PC-3 (cell line): Measurements from ENCODE around the gene CAMTA1. TPM values are rescaled to one million over a fixed set of nuclear protein-coding genes. Genes with fewer than 3 reads are reported as not detected.

Experiments used
- ATAC-seq: fragments of 200-7000 bp; cut with Tn5 transposase; 2 replicates; pipeline ENCODE4 v1.9.1; 2020; ENCODE audit warnings: mild to moderate bottlenecking, moderate library complexity
- BruUV-seq: library from RNA; stranded (reverse); fragments of 400-500 nt; replicated peaks from 2 replicates; lab custom pipeline; 2021; lab: Mats Ljungman, UMichigan
- CTCF ChIA-PET: fragments of 300-600 bp; sonication (Branson Sonifier 250); formaldehyde crosslinking; loops from one replicate; lab custom pipeline; 2022; ENCODE audit warnings: antibody characterized with exemption; lab: Charles Lee
- POLR2A ChIA-PET: fragments of 300-600 bp; sonication (Branson Sonifier 250); formaldehyde crosslinking; loops from one replicate; lab custom pipeline; 2022; ENCODE audit warnings: antibody characterized with exemption; ENCODE audit not compliant: unreplicated experiment; lab: Charles Lee
- DNase-seq: peaks from one replicate; pipeline ENCODE4 v3.0.0-alpha.2; 2015
- H2AFZ ChIP-seq: fragments of 300-600 bp; sonication (generic); 2 replicates; pipeline ENCODE4 v1.6.0; 2016; ENCODE audit warnings: antibody characterized with exemption, low read length
- H3F3A ChIP-seq: fragments of 300-600 bp; sonication (generic); one replicate; pipeline ENCODE4 v1.6.0; 2017; ENCODE audit warnings: antibody characterized with exemption, low read length, control low read depth, mild to moderate bottlenecking; ENCODE audit not compliant: unreplicated experiment
- H3K27ac ChIP-seq: fragments of 300-600 bp; sonication (generic); 2 replicates; pipeline ENCODE4 v1.5.1; 2016; ENCODE audit warnings: mild to moderate bottlenecking, low read length
- H3K27me3 ChIP-seq: fragments of 300-600 bp; sonication (generic); 2 replicates; pipeline ENCODE4 v1.6.1; 2016; ENCODE audit warnings: low read length, mixed read lengths
- H3K36me3 ChIP-seq: fragments of 300-600 bp; sonication (generic); 2 replicates; pipeline ENCODE4 v1.6.1; 2016; ENCODE audit warnings: low read depth, mixed run types, low read length, mixed read lengths
- H3K4me1 ChIP-seq: fragments of 300-600 bp; sonication (generic); 2 replicates; pipeline ENCODE4 v1.5.1; 2016; ENCODE audit warnings: low read length; ENCODE audit not compliant: insufficient read depth
- H3K4me2 ChIP-seq: fragments of 300-600 bp; sonication (generic); 2 replicates; pipeline ENCODE4 v1.6.0; 2016; ENCODE audit warnings: low read length
- H3K4me3 ChIP-seq: fragments of 300-600 bp; sonication (generic); 2 replicates; pipeline ENCODE4 v1.5.1; 2016; ENCODE audit warnings: mild to moderate bottlenecking, low read length, mixed read lengths
- H3K79me2 ChIP-seq: fragments of 300-600 bp; sonication (generic); 2 replicates; pipeline ENCODE4 v1.6.1; 2017; ENCODE audit warnings: low read length, mixed read lengths
- H3K9ac ChIP-seq: fragments of 300-600 bp; sonication (generic); 2 replicates; pipeline ENCODE4 v1.6.0; 2016; ENCODE audit warnings: mild to moderate bottlenecking, low read length
- H3K9me2 ChIP-seq: fragments of 300-600 bp; sonication (generic); replicated peaks from 2 replicates; pipeline ENCODE4 v1.6.1; 2016; ENCODE audit warnings: mixed run types, low read length, mixed read lengths
- H3K9me3 ChIP-seq: fragments of 300-600 bp; sonication (generic); 2 replicates; pipeline ENCODE4 v1.6.1; 2016; ENCODE audit warnings: low read length, mixed read lengths
- H4K20me1 ChIP-seq: fragments of 300-600 bp; sonication (generic); 2 replicates; pipeline ENCODE4 v1.6.1; 2016; ENCODE audit warnings: low read length, mixed read lengths
- EZH2 ChIP-seq: fragments of 300-600 bp; sonication (generic); IDR thresholded peaks from one replicate; pipeline ENCODE4 v1.6.1; 2017; ENCODE audit warnings: antibody characterized with exemption, mild to moderate bottlenecking, low read length; ENCODE audit not compliant: unreplicated experiment
- EZH2phosphoT487 ChIP-seq: fragments of 300-600 bp; sonication (generic); IDR thresholded peaks from 2 replicates; pipeline ENCODE4 v1.6.1; 2018; ENCODE audit warnings: mild to moderate bottlenecking, antibody characterized with exemption, low read length, borderline replicate concordance
- intact Hi-C: fragments of 100-400 bp; cut with micrococcal nuclease; formaldehyde crosslinking; loops from 2 replicates; pipeline ENCODE4 v1.9.0; 2023
- total RNA-seq: library from RNA; depleted of rRNA; stranded (reverse); fragments of >200 nt; gene quantifications from 2 replicates; pipeline ENCODE4 v1.2.3, GENCODE V29; 2014
- TF ChIP-seq, protein P1 (sequence below): fragments of 300-600 bp; sonication (generic); conservative IDR thresholded peaks from 2 replicates; pipeline ENCODE4 v1.5.1; 2017; ENCODE audit warnings: antibody characterized with exemption, low read depth, mild to moderate bottlenecking, low read length

Gene CAMTA1
- total RNA-seq, 1 experiment from 2014 or later = 40.8 TPM

DNA sequence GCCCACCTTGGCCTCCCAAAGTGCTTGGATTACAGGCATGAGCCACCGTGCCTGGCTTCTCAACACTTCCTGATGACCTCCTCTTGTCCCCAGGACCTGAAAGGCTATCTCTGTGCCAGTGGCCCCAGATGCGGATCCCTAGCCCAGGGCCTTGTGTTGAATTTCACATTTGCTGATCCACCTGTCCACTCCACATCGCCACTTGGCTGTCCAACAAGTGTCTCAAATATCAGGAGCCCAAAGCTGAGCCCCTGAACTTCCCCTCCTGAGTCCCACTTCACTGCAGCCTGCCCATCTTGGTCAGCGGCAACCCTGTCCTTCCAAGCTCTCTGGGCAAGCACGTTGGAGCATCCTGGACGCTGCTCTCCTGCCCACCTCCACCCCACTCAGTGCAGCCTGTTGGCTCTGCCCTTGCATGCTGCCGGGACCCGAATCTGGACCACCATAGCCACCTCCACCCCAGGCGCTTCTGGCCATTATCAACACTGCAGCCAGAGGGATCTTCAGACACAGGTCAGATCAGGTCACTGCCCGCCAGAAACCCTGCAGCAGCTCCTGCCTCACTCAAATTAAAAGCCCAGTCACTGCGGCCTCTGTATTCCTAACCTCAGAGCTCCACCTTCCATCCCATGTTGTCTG lies 633.3 kb downstream of the CAMTA1 start:
- ChIA-PET POLR2A (no interaction called here), CTCF (no interaction called here)
- no peaks in the 10 kb centered on the region for H4K20me1 ChIP-seq
- H3K9ac ChIP-seq = no peak overlapping the region
- H2AFZ ChIP-seq = no peak overlapping the region
- no peaks in the 10 kb centered on the region for H3K4me1 ChIP-seq
- intact Hi-C loops = no loop called here
- no peaks in the 10 kb centered on the region for H3K9me2 ChIP-seq
- H3K36me3 ChIP-seq = no peaks in the 10 kb centered on the region
- no peak overlapping the region for H3K4me2 ChIP-seq
- H3K4me3 ChIP-seq = no peak overlapping the region
- ATAC-seq = no peak
- H3K27ac ChIP-seq = no peak overlapping the region
- no TSS peak for BruUV-seq
- H3F3A ChIP-seq = no peaks in the 10 kb centered on the region
- no peaks in the 10 kb centered on the region for H3K79me2 ChIP-seq
- no peak for DNase-seq
- H3K9me3 ChIP-seq = no peaks in the 10 kb centered on the region
- H3K27me3 ChIP-seq = no peaks in the 10 kb centered on the region
- TF ChIP-seq EZH2 (no peak), EZH2phosphoT487 (no peak)
- TF ChIP-seq, protein P1, sequence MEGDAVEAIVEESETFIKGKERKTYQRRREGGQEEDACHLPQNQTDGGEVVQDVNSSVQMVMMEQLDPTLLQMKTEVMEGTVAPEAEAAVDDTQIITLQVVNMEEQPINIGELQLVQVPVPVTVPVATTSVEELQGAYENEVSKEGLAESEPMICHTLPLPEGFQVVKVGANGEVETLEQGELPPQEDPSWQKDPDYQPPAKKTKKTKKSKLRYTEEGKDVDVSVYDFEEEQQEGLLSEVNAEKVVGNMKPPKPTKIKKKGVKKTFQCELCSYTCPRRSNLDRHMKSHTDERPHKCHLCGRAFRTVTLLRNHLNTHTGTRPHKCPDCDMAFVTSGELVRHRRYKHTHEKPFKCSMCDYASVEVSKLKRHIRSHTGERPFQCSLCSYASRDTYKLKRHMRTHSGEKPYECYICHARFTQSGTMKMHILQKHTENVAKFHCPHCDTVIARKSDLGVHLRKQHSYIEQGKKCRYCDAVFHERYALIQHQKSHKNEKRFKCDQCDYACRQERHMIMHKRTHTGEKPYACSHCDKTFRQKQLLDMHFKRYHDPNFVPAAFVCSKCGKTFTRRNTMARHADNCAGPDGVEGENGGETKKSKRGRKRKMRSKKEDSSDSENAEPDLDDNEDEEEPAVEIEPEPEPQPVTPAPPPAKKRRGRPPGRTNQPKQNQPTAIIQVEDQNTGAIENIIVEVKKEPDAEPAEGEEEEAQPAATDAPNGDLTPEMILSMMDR = no peak

DNA sequence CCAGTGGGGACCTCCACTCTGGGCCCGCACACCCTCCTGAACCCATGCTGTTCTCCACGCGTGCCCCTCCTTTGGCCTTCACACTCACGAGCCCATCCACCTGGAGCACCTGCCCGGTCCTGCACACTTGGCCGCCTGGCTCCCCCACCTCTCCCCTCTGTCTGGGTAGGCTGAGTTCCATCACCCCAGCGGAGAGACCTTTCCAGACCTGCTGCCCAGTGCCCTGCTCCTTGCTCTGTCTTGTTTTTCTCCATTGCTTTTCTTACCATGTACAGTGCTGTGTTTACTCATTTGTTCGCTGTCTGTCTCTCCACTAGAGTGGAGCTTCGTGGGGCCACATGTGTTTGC lies 634.8 kb downstream of the CAMTA1 start:
- Histone ChIP-seq H3K27me3 (no peaks in the 10 kb centered on the region), H3K4me1 (no peaks in the 10 kb centered on the region), H3K36me3 (no peaks in the 10 kb centered on the region), H4K20me1 (no peaks in the 10 kb centered on the region), H3K27ac (no peak overlapping the region), H3K9me3 (no peaks in the 10 kb centered on the region), H3K9ac (no peak overlapping the region), H3K4me2 (no peak overlapping the region), H3K4me3 (no peak overlapping the region), H2AFZ (no peak overlapping the region), H3K9me2 (no peaks in the 10 kb centered on the region), H3K79me2 (no peaks in the 10 kb centered on the region), H3F3A (no peaks in the 10 kb centered on the region)
- DNase-seq = no peak
- intact Hi-C loops = no loop called here
- TF ChIP-seq, protein P1 = no peak
- ChIA-PET POLR2A (no interaction called here), CTCF (no interaction called here)
- ATAC-seq = no peak
- no TSS peak for BruUV-seq

DNA sequence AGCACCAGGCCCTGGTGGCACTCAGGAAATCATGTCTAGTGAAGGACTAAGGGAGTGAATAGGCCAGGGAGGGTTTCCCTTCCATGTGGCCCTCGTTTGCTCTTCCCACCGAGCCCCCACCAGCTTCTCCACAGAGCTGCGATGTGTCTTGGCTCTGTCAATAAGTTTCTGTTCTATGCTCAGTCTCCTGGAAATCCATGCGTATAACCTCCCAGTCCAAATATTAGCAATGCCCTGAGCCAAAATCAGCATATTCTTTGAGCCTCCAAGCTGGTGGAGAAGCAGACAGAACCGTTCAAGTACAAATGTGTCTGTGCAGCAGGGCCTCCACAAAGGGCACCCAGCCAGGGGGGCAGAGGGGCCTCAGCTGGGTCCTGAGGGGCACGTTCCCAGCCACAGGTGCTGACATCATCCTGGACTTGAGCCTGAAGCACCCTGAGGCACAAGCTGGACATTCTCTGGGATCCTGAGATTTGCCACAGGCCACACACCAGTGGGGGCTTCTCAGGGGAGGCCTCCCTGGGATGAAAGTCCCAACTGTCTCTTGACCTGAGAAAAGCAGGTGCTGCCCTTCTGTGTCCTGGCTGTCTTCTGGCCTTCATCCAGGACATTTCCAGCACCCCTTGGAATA lies 635.3 kb downstream of the CAMTA1 start:
- intact Hi-C loops = no loop called here
- Histone ChIP-seq H2AFZ (no peak overlapping the region), H3K79me2 (no peaks in the 10 kb centered on the region), H3K9me2 (no peaks in the 10 kb centered on the region), H3K9ac (no peak overlapping the region), H4K20me1 (no peaks in the 10 kb centered on the region), H3K9me3 (no peaks in the 10 kb centered on the region), H3F3A (no peaks in the 10 kb centered on the region), H3K27me3 (no peaks in the 10 kb centered on the region), H3K4me3 (no peak overlapping the region), H3K4me2 (no peak overlapping the region), H3K4me1 (no peaks in the 10 kb centered on the region), H3K27ac (no peak overlapping the region), H3K36me3 (no peaks in the 10 kb centered on the region)
- no peak for TF ChIP-seq EZH2phosphoT487
- TF ChIP-seq EZH2 = no peak
- TF ChIP-seq, protein P1 = no peak
- CTCF ChIA-PET = no interaction called here
- no TSS peak for BruUV-seq
- POLR2A ChIA-PET = no interaction called here
- DNase-seq (no peak), ATAC-seq (no peak)
